Measurements from ENCODE around the gene ERN1.
"Not testable (repeated sequence)": the region's sequence is repeated elsewhere in the genome, so short reads cannot be mapped to it uniquely, and the experiment has no call there.

Gene ERN1

DNA sequence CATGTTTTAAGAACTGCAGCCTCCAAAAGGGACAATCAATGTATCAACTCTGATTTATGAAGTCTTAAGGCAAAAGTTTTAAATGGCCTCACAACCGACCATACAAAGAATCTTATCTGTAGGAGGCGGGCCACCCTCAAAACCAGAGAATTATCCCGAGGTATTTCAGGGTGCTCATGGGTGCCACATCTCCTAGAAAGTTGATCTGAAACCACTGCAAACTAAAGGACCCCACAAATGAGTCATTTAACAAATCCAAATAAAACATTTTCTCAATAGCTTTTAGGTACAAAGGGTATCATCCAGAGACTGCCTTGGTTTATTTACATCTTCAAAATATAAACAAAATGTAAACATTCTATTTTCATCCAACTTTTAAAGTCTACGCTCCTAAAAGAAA lies 6.8 kb downstream of the ERN1 start:
- DNase-seq (ENCODE audit: extremely low read depth, low read depth): no peak
- TF ChIP-seq, protein P1, sequence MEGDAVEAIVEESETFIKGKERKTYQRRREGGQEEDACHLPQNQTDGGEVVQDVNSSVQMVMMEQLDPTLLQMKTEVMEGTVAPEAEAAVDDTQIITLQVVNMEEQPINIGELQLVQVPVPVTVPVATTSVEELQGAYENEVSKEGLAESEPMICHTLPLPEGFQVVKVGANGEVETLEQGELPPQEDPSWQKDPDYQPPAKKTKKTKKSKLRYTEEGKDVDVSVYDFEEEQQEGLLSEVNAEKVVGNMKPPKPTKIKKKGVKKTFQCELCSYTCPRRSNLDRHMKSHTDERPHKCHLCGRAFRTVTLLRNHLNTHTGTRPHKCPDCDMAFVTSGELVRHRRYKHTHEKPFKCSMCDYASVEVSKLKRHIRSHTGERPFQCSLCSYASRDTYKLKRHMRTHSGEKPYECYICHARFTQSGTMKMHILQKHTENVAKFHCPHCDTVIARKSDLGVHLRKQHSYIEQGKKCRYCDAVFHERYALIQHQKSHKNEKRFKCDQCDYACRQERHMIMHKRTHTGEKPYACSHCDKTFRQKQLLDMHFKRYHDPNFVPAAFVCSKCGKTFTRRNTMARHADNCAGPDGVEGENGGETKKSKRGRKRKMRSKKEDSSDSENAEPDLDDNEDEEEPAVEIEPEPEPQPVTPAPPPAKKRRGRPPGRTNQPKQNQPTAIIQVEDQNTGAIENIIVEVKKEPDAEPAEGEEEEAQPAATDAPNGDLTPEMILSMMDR (IDR thresholded peaks at IDR 0.05; ENCODE audit: low read depth, low read length): no peak

DNA sequence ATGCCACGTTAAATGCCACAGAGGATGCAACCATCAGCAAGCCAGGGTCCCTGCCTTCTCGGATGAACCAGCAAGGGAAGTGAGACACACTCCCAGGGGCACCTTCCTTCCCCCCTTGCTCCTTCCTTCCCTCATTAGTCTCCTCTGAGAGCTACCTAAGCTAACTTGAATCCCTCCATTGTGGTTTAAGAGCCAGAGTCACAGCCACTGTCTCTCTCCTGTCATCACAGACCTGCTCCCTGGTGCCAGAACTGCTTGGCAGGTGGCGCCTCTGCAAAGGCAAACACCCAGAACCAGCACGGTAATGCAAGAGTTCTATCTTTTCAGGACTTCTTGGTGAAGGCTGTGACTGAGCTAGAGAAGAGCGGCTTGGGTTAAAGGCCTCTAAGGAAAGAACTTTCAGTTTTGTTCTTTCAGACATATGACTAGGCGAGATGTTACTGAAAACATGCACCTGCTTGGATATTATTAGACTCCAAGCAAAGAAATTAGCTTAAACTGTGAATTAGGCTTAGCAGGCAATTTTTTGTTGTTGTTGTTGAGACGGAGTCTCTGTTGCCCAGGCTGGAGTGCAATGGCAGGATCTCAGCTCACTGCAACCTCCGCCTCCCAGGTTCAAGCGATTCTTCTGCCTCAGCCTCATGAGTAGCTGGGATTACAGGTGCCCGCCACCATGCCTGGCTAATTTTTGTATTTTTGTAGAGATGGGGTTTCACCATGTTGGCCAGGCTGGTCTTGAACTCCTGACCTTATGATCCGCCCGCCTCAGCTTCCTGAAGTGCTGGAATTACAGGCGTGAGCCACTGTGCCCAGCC lies 8.8 kb downstream of the ERN1 start:
- DNase-seq (ENCODE audit: extremely low read depth, low read depth): not testable (repeated sequence)

- TF ChIP-seq, protein P1 (IDR thresholded peaks at IDR 0.05; ENCODE audit: low read depth, low read length): no peak
- DNase-seq (ENCODE audit: extremely low read depth, low read depth): no peak
Measured at GRCh38 chr17:64120159-64120810, 9.7 kb downstream of the ERN1 start.

GRCh38 chr17:64117981-64118979 lies 11.7 kb downstream of the ERN1 start:
- TF ChIP-seq, protein P1 (IDR thresholded peaks at IDR 0.05; ENCODE audit: low read depth, low read length): no peak
- DNase-seq (ENCODE audit: extremely low read depth, low read depth): no peak

- TF ChIP-seq, protein P1 (IDR thresholded peaks at IDR 0.05; ENCODE audit: low read depth, low read length): no peak
- no peak for DNase-seq (ENCODE audit: extremely low read depth, low read depth)
Measured at GRCh38 chr17:64115822-64116534, 14.0 kb downstream of the ERN1 start.

GRCh38 chr17:64115043-64115698 lies 14.8 kb downstream of the ERN1 start:
- no peak for DNase-seq (ENCODE audit: extremely low read depth, low read depth)
- TF ChIP-seq, protein P1 (IDR thresholded peaks at IDR 0.05; ENCODE audit: low read depth, low read length): no peak
